Amniotic epithelial cell (primary cell): ENCODE data around the gene TSPAN17.

Source experiments
- DNase-seq: peaks from one replicate; pipeline ENCODE4 v3.0.0-alpha.2; 2010; ENCODE audit warnings: low read depth

Gene TSPAN17

DNA sequence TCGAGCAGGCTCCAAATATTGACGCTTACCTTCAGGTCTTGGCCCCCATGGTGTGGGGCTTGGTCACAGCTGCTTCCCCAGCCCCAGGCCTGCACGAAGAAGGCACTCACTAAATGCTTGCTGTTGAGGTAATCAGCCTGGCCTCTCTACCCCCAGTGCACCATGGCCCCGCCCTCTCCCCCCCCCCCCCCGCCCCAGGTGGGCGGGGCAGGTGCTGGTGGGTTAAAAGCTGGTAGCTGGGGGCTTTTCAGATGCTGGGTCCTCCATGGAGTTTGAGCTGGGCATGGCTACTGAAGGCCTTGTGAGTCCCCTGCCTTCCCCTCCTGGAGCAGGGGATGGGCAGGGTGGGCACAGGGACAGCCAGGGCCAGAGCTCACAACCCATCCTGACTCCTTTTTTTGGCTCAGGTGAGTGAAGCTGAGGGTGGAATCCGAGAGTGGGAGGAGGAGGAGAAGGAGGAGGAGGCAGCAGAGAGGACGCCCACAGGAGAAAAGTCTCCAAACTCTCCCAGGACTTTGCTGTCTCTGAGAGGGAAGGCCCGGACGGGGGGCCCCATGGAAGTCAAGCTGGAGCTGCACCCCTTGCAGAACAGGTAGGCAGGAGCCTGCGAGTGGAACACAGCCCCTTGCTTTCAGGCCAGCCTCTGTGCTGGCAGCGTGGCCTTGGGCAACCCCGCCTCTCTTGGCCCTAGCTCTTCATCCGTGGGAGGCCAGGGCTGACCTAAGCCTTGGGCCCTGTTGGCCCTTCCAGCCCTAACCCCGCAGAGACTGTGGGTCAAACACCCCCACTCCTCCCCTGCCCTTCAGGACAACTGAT lies 4.4 kb upstream of the TSPAN17 start:
- no peak for DNase-seq

DNA sequence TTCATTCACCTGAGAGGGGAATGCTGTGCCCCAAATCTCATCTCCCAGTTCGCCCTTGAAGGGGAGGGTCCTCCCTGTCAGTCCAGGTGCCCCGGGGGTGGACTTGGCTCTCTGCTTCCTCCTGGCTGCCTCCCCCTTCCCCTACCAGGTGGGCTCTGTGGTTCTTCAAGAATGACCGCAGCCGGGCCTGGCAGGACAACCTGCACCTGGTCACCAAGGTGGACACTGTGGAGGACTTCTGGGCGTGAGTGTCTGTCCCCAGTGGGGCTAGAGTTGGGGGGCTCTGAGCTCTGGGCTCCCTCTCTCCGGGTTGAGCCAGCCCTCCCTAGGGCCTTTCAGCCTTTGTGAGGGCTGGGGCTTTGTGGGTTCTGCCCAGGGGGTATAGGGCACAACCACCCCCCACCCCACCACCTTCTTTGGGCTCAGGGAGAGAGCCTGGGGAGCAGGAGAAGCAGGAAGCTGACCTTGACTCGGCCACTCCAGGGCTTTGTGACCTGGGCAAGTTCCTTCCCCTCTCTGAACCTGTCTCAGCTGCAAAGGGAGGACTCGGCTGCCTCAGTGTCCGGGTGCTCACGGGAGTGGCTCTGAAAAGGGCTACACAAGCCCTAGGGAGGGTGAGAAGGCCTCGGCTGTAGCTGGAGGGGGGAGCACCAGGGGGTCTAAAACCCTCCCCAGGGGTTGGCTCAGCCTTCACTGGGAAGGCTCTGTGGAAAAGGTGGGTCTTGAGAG lies 3.6 kb upstream of the TSPAN17 start:
- DNase-seq: no peak

DNA sequence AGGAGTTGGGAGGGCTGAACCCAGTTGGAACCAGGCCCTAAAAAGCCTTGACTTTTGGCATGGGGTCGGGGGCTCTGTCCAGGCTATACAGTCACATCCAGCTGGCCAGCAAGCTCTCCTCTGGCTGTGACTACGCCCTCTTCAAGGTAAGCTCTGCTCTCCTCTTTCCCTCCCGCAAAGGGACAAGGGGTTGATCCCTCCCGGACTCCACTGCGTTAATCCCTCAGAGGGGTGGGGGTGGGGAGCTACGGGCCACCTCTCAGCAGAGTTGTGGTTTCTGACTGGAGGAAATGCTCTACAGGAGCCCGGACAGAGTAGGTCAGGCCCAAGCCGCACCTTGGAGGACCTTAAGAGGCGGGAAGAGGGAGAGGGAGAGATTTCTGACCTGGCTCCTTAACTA lies 3.0 kb upstream of the TSPAN17 start:
- no peak for DNase-seq

DNA sequence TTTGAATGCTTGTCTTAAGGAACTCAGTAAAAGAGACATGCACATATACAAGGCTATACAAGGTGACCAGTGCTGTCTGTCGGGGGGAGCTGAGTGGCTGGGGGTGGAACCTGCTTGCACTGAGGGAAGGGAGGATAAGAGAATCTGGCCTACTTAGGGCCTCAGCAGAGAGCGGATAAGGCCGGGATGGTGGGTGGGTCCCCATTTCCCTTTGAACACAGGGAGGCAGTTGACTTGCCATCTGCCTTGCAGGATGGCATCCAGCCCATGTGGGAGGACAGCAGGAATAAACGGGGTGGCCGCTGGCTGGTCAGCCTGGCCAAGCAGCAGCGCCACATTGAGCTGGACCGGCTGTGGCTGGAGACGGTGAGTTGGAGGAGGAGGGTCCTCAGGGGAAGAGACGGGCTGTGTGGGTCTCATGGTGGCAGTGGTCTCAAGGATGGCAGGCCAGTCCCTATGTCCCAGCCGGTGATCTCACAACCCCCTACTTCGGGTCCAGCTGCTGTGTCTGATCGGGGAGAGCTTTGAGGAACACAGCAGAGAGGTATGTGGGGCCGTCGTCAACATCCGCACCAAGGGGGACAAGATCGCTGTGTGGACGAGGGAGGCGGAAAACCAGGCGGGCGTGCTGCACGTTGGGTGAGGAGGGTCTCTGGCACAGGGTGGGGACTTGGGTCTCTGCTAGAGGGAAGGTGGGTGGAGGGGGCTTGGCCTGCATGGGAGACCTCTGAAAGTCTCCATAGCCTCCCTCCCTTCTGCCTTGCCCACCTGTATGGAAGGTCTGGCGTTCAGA lies 2.2 kb upstream of the TSPAN17 start:
- no peak for DNase-seq

DNA sequence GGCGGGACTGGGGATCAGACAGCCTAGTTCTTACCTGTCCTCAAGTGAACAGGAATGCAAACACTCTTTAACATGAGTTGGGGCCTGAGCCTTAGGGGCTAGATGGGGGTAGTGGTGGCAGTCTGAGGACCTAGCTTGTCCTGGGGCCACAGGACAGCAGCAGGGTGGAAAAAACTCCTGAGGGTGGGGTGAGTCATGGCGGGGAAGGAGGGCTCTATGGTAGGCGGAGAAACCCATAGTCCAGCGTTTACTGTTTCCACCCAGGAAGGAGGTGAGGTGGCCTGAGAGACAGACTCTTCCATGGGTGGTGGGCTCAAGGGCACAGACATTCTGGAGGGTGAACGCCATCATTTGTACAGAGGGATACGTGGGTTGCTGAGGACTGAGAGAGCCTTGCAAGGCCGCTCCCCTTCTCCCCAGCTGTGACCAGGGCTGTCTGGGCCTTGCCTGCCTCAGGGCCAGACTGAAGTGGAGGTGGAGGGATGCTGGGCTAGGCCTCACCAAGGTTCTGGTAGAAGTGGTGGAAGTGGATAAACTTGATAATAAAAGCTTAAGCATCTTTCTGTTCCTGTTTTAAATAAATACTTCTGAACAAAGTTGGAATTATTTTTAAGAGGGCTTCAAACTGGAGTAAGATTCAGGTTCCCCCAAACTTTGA lies 1.1 kb upstream of the TSPAN17 start:
- DNase-seq: no peak

DNA sequence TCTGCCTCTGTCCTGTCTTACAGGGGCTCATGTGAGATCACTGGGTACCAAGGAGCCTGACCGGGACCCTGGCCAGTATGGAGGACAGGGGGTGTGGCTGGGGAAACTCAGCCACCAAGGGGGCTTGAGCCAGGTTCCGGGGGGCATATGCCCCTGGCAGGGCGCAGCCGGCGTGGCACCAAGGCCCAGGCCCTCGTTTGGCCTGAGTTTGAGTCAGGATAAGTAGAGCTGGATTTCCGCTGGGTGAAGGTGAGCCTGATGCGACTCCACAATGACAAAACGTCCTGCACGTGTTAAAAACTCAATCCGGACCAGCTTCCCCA lies 616 bp upstream of the TSPAN17 start:
- no peak for DNase-seq

DNA sequence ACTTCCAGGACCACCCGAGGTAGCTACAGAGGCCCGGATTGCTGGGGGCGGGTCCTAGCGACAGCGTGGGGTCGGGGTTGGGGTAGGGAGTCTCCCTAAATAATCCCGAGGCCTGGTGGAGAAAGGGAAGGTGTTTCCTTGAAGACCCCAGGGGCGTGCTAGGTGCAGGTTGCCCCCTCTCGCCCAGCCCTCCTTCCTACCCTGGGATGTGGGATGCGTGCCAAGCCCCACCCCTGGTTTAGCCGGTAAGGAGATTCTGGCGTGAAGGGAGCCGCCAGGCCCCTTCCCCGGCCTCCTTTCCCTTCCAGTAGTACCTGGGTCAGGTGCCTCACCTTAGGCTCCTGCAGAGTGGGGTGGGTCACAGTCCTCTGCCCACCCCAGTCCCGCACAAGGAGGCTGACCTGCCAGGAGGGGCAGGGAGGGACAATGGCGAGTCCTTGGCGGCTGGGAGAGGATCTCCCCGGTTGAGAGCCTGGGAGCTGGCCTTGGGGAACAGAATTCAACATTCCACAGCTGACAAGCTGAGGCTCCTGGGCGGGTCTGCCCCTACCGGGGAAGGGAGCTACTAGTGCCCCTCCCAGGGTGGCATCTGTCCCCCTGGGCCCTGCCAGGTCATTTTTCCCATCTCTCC lies 674 bp downstream of the TSPAN17 start:
- DNase-seq: no peak

DNA sequence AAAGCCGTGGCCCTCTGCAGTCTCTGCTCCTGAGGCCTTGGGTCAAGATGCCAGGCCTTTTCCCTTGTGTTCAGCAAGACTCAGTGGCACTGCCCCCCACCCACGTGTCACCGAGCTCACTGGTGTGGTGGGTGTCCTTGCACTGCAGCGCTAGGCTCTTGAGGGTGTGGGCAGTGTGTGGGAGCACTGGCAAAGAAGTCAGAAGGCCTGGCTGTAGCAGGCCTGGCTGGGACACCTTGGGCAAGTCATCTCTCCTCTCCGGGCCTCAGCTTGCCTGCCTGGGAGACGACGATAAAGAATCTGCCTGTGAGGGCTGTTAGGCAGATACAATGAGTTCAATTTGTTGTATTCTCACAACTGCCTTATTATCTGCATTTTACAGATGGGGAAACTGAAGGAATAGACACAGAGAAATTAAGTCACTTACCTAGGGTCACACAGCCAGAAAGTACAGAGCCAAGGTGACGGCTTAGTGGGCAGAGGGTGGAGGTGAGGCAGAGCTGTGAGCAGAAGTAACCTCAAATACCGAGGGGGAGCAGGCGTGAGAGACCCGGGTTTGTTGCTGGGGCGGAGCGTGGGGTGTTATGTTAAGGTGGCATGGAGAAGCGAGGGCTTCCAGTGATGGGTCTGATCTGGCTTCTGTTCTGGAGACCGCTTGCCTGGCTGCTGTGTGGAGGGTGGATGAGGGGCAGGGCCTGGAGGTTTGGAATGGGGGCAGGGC lies 1.4 kb downstream of the TSPAN17 start:
- DNase-seq: no peak

DNA sequence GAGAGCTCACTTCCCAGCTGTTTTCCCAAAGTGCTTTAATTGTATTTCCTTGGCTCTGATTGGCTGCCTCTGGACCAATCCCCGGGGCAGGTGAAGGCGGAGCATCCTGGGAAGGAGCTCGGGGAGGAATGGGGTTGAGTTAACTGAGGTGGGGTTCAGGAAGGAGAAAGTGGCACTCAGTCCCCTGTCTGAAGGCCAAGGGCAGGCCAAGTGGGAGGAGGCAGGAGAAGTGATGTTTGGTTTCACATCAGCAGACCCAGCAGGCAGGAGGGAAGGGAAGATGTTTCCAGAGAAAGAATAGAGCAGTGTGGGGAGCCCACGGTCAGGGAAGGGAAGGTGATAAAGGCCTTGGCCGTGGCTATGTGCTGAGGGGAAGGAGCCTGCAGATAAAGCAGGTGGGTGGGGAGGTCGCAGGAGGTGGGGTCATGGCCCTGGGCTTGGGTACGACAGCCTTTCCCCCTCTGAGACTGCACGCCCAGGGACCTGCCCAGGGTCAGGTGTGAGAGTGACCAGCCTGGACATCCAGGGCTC lies 3.1 kb downstream of the TSPAN17 start:
- DNase-seq: no peak

DNA sequence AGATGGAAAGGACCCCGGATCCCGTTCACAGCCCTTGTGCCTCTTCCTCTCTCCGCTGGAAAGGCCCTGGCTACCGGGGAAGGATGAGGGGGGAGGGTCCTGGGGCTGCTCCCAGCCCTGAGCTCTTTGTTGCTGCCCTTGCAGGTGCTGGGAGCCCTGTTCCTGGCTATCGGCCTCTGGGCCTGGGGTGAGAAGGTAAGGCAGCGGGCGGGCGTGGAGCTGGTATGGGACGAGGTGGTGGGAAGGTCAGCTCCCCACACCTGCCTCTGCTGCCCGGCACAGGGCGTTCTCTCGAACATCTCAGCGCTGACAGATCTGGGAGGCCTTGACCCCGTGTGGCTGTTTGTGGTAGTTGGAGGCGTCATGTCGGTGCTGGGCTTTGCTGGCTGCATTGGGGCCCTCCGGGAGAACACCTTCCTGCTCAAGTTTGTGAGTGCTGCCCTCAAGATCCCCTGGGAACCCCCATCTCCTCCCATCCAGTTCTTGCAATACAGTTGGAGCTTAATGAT lies 4.2 kb downstream of the TSPAN17 start:
- DNase-seq: no peak

DNA sequence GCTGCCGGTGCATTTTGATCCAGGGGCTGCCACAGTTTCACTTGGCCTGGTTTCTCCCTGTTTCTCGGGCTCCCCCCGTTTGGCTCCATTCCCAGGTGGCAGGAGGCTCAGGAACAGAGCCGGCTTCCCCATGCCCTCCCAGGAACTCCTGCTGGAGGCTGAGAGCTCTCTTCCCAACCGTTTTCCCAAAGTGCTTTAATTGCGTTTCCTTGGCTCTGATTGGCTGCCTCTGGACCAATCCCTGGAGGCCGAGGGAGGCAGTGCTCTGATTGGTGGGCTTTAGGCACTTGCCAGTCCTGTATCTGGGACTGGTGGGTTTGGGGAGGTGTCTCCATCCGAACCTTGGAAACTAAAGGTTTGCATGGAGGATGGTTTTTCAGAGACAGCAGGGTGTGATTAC lies 4.9 kb downstream of the TSPAN17 start:
- DNase-seq: no peak

DNA sequence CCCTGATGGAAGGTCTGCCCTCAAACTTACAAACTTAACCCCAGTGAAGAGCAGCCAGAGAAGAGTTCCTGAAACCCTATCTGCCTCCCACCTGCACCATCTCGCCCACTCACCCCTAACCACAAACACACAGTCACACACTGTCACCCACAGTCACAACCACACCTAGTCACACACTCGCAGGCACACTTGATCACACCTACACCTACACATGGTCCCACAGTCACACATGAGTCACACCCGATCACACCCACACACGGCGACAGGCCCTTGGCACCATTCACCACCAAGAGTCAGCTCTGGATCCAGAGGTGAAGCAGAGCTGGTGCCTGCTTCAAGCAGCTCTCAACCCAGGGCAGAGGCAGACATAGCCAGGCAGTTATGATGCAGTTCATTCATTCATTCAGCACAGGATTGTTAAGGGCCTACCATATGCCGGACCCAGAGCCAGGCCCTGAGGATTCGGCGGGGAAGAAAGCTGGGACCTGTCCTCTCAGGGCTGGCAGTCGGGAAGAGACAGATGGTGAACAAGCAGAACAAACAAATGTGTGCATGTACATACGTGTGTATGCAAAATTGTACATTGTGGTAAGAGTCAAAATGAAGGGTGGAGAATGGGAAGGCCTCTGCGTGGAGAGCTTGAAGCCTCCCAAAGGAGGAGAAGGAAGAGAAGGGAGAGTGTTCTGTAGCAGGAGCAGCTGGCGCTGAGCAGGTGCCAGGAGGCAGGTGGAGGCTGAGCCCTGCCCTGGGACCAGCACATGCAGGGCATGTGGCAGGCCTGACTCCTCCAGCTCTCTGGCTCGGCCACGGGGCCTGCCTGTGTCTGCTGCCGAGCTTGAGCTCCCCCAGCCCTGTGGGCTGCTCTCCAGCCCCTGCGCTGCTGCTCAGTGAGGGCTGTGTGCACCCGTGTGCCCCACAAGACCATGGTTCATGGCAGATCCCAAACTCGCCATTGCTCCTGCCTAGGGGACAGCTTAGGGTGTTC lies 6.4 kb downstream of the TSPAN17 start:
- no peak for DNase-seq

DNA sequence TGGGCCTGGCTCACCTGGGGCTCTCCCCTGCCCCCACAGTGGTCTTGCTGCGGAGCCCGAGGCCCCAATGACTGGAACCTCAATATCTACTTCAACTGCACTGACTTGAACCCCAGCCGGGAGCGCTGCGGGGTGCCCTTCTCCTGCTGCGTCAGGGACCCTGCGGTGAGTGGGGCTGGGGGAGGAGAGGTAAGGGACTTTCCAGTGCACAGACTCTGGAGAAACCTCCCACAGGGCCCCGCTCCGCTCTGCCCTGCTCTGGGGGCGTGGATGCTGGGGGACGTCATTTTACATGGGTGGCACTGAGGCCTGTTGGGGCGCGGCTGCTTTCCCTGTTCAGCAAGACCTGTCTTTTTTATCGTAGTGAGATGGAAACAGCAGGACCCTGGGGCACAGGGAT lies 7.6 kb downstream of the TSPAN17 start:
- DNase-seq: no peak

DNA sequence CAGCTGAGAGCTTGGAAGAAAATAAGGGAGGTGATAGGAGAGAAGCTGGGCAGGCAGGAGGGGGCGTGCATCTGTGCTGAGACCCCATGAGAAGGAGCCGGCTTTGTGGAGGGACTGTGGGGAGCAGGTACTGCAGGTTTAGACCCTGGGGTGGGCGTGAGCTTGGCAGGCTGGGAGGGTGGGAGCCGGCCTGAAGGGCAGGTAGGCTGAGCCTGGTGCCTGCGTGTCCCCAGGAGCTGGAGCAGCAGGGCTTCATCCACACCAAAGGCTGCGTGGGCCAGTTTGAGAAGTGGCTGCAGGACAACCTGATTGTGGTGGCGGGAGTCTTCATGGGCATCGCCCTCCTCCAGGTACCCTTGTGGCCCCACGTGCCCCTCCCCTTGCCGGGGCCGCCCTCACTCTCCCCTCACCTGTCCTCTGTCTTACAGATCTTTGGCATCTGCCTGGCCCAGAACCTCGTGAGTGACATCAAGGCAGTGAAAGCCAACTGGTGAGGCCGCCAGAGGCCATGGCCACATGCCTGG lies 9.2 kb downstream of the TSPAN17 start:
- no peak for DNase-seq

DNA sequence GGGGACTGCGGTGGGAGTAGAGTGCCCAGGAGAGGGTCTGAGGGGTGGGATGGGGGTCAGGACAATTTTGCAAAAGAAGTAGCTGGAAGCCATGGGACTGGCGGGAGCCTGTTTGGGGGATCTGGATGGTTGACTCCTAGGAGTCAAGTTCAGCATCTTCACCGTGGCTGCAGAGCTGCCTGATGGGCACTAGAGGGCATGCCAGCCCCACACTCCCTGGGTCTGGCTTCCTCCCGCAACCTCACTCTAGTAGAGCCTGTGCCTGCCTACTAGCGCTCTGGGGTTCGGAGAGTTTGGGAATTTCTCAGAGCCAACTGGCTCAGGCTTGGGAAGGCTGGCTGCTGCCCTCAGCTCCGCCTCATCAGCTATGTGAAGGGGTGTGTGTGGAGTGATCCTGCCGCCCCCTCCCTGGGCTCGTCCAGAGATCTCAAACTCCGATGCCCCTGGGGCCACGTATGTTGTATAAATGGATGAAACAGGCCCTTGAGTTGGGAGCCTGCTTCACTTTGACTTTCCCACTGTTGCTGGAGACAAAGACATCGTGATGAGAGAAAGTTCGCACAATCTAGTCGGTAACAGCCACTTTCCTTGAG lies 10.8 kb downstream of the TSPAN17 start:
- DNase-seq: peak; percentile 64

DNA sequence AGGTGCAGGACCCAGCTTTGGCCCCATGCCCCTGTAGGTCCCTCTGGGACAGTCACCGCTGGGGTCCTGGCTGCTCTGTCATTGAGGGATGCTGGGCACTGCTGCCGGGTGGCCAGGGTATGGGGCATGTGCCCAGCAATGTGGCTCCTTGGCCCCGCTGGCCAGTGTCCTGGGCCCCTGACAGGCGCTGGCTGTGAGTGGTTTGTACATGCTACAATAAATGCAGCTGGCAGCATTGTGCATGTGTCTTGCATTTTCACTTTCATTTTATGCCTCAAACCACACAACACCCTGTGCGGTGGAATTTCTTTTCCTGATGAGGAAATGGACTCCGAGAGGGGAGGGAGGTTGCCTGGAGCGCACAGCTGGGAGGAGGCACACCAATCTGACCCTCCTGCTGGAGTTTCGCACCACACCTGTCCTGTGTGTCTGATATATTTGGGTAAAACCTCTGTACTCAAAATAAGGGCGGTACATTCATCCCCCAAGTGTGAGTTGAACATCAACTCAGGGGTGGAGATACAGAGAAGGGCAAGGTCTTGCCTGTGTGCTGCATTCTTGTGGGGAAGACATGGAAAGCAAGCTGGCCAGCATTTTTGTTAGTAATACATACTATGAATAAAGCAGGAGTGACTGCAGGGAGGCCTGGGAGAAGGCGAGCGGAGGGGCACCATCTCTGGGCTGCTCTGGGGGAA lies 11.7 kb downstream of the TSPAN17 start:
- peak; percentile 77 for DNase-seq

DNA sequence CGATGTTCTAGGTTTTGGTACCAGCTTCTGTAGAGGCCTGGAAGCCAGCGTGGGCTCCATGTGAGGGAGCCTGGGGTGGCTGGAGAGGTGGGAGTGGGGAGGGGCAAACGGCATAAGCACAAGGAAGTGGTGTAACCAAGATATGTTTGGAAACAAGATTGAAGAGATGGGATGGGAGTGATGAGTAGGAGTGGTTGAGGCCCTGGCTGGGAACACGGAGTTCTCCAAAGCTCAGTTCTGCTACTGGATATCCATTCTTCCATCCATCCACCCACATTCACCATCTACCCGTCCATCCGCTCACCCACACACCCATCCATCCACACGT lies 12.2 kb downstream of the TSPAN17 start:
- DNase-seq: peak; percentile 58

DNA sequence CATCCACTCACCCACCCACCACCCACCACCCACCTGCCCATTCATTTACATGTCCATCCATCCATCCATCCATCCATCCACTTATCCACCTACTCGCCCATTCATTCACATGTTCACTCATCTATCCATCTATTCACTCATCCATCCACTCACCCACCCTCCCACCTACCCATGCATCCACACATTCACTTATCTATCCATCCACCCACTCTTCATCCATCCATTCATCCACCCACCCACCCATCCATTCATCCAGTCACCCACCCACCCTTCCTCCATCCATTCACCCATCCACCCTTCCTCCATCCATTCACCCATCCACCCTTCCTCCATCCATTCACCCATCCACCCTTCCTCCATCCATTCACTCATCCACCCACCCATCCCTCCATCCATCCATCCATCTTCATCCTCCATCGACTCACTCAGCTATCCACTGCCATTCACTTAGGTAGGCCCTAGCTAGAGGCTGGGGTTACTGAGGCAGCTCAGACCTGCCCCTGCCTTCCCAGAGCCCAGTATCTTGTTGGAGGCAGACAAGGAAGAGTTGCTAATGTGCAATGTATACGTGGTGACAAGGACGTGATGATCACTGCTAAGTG lies 12.7 kb downstream of the TSPAN17 start:
- no peak for DNase-seq
